OCI-LY3 (cell line): ENCODE data around the gene RIPK4.

Experiments
- H2AFZ ChIP-seq: fragments of 200-600, 300-600 bp; shearing (Covaris generic); 2 replicates; pipeline ENCODE4 v1.6.0; 2014; ENCODE audit warnings: antibody characterized with exemption, low read depth, low read length
- H3K27ac ChIP-seq: fragments of 200-600, 300-600 bp; sonication (generic); 2 replicates; pipeline ENCODE4 v1.5.1; 2014; ENCODE audit warnings: mild to moderate bottlenecking, low read length, moderate library complexity, mixed read lengths
- H3K27me3 ChIP-seq: fragments of 200-600, 300-600 bp; sonication (generic); 2 replicates; pipeline ENCODE4 v1.6.1; 2014; ENCODE audit warnings: low read depth, low read length, mixed read lengths
- H3K36me3 ChIP-seq: fragments of 200-600, 300-600 bp; sonication (generic); replicated peaks from 2 replicates; pipeline ENCODE3; 2014; ENCODE audit warnings: low read depth, low read length, mixed read lengths
- H3K4me1 ChIP-seq: fragments of 300-600, 200-600 bp; sonication (generic); 2 replicates; pipeline ENCODE4 v1.6.1; 2014; ENCODE audit warnings: low read length, mixed read lengths
- H3K4me2 ChIP-seq: fragments of 200-600, 300-600 bp; sonication (generic); 2 replicates; pipeline ENCODE4 v1.6.1; 2014; ENCODE audit warnings: low read length, mixed read lengths
- H3K4me3 ChIP-seq: fragments of 300-600, 200-600 bp; sonication (generic); 2 replicates; pipeline ENCODE4 v1.5.1; 2014; ENCODE audit warnings: antibody characterized with exemption, mild to moderate bottlenecking, low read length, moderate library complexity
- H3K79me2 ChIP-seq: fragments of 300-600, 200-600 bp; shearing (Covaris generic); 2 replicates; pipeline ENCODE4 v1.6.1; 2014; ENCODE audit warnings: mild to moderate bottlenecking, low read length, mixed read lengths
- H3K9ac ChIP-seq: fragments of 300-600, 200-600 bp; shearing (Covaris generic); 2 replicates; pipeline ENCODE4 v1.6.0; 2014; ENCODE audit warnings: mild to moderate bottlenecking, low read length, moderate library complexity
- H3K9me3 ChIP-seq: fragments of 200-600, 300-600 bp; shearing (Covaris generic); 2 replicates; pipeline ENCODE4 v1.6.1; 2014; ENCODE audit warnings: low read length, mixed read lengths; ENCODE audit not compliant: insufficient read depth
- H4K20me1 ChIP-seq: fragments of 200-600, 300-600 bp; sonication (generic); 2 replicates; pipeline ENCODE4 v1.6.1; 2016; ENCODE audit warnings: low read length, mixed read lengths; ENCODE audit not compliant: insufficient read depth
- CTCF ChIP-seq: fragments of 200-600, 300-600 bp; sonication (generic); IDR thresholded peaks from 2 replicates; pipeline ENCODE4 v1.5.1; 2014; ENCODE audit warnings: antibody characterized with exemption, low read length, low read depth
- EZH2phosphoT487 ChIP-seq: fragments of 200-600 bp; shearing (Covaris generic); IDR thresholded peaks from 2 replicates; pipeline ENCODE4 v1.6.1; 2018; ENCODE audit warnings: antibody characterized with exemption, mixed run types, low read depth

The RIPK4 gene

DNA sequence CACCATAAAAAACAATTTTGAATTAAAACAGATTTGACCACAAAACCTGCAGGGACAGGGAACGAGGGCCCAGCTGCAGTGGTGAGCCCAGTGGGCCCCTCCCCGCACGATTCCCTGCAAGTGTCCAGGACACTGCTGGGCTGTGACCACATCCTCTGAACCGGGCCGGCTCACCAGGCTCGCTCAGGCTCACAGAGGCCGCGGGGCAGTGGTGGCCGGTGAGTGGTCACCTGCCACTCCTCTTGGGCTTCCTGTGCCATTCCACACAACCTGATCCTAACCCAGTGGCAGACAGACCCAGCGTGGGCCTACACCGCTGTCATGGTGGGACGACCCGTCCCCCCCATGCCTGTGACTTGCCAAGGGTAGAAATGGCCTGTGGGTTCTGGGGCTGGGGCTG lies 36.5 kb upstream of the RIPK4 start:
- no peaks in the 10 kb centered on the region for H3K36me3 ChIP-seq
- H3K4me2 ChIP-seq: no peak overlapping the region
- H2AFZ ChIP-seq: no peak overlapping the region
- no peak overlapping the region for H3K4me3 ChIP-seq
- H3K9me3 ChIP-seq: no peaks in the 10 kb centered on the region
- no peaks in the 10 kb centered on the region for H4K20me1 ChIP-seq
- H3K9ac ChIP-seq: no peak overlapping the region
- no peaks in the 10 kb centered on the region for H3K27me3 ChIP-seq
- no peak overlapping the region for H3K27ac ChIP-seq
- TF ChIP-seq EZH2phosphoT487: no peak
- no peak for TF ChIP-seq CTCF
- no peaks in the 10 kb centered on the region for H3K4me1 ChIP-seq
- H3K79me2 ChIP-seq: no peaks in the 10 kb centered on the region

DNA sequence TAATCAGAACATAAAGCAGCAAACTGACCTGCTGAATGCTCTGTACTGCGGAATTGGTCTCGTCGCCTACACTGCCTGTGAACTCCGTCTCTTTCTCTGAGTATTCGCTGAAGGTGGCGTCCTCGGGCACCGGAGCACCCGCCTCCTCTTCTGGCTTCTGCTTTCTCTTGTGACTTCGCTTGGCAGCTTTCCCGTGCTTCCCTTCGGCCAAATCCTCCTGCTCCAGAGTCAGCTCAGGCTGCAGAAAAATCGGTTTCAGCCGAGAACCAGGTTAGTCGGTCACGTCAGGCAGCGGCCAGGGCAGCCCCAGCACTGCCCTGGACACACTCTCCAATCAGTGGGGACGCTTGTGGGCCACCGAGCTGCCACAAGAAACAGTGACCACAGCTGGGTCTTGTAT lies 35.8 kb upstream of the RIPK4 start:
- Histone ChIP-seq H3K9ac (no peak overlapping the region), H3K27ac (no peak overlapping the region), H4K20me1 (no peaks in the 10 kb centered on the region), H3K27me3 (no peaks in the 10 kb centered on the region), H3K4me1 (no peaks in the 10 kb centered on the region), H2AFZ (no peak overlapping the region), H3K36me3 (no peaks in the 10 kb centered on the region), H3K4me2 (no peak overlapping the region), H3K79me2 (no peaks in the 10 kb centered on the region), H3K4me3 (no peak overlapping the region), H3K9me3 (no peaks in the 10 kb centered on the region)
- TF ChIP-seq CTCF (no peak), EZH2phosphoT487 (no peak)

DNA sequence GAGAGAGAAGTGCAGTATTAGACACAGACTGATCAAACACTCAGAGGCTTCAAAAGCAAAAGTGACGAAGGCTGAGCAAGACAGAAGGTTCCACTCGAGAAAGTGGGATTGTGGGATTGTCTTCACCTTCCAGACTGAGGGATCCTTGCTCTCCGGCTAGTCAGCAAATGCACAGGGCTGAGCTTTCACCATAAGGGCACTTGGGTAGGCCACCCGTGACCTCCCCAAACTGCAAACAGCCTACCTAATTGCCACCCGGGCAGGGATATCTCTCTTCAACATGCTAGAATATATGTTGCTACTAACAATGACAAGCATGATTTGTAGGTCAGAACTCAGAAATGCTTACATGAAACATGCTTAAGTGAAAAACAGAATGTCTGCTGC lies 35.3 kb upstream of the RIPK4 start:
- TF ChIP-seq CTCF: no peak
- no peak for TF ChIP-seq EZH2phosphoT487
- Histone ChIP-seq H4K20me1 (no peaks in the 10 kb centered on the region), H3K4me3 (no peak overlapping the region), H3K27me3 (no peaks in the 10 kb centered on the region), H3K27ac (no peak overlapping the region), H3K79me2 (no peaks in the 10 kb centered on the region), H3K36me3 (no peaks in the 10 kb centered on the region), H3K4me1 (no peaks in the 10 kb centered on the region), H3K4me2 (no peak overlapping the region), H3K9me3 (no peaks in the 10 kb centered on the region), H2AFZ (no peak overlapping the region), H3K9ac (no peak overlapping the region)

GRCh38 chr21:41801321-41802197 lies 34.7 kb upstream of the RIPK4 start:
- H3K4me3 ChIP-seq: no peak overlapping the region
- TF ChIP-seq EZH2phosphoT487 (no peak), CTCF (no peak)
- no peak overlapping the region for H3K27ac ChIP-seq
- no peaks in the 10 kb centered on the region for H4K20me1 ChIP-seq
- H2AFZ ChIP-seq: no peak overlapping the region
- H3K9me3 ChIP-seq: no peaks in the 10 kb centered on the region
- no peaks in the 10 kb centered on the region for H3K27me3 ChIP-seq
- H3K36me3 ChIP-seq: no peaks in the 10 kb centered on the region
- no peaks in the 10 kb centered on the region for H3K79me2 ChIP-seq
- H3K4me2 ChIP-seq: no peak overlapping the region
- H3K9ac ChIP-seq: no peak overlapping the region
- no peaks in the 10 kb centered on the region for H3K4me1 ChIP-seq
